Posterior vena cava (tissue), 2 donors: ENCODE measurements around the gene PCDHGC3. TPM values are rescaled to one million over a fixed set of nuclear protein-coding genes. Genes with fewer than 3 reads are reported as not detected.
A peak's percentile ranks its signal among the peaks of the same experiment; 100 is the strongest.

Experiments
- DNase-seq: peaks from one replicate; pipeline ENCODE4 v3.0.0-alpha.2; 2020; ENCODE audit warnings: low spot score
- intact Hi-C, 2 donors: fragments of 100-400 bp; cut with DNase I; formaldehyde crosslinking; loops; one replicate each; pipeline versions ENCODE4 v1.14.1 to v1.14.2; 2022 to 2023
- total RNA-seq, 2 donors: library from RNA; stranded (reverse); fragmentation: NEBNext Ultra II Directional; extraction: Animal tissue kit (Norgen Biotek cat#: 25700); gene quantifications; one replicate each; pipeline ENCODE4 v1.2.1, GENCODE V29; 2021
- donor health status: DM: yes; HTN: yes; CAD: no.
- donor health status: DM: yes; HTN: yes; CAD: no.

Gene PCDHGC3
- total RNA-seq, 2 donors from 2014 or later, result 71.1 to 90.6 TPM

GRCh38 chr5:141479776-141480175 is 4.0 kb downstream of the PCDHGC3 start:
- intact Hi-C loops, result loop anchor here in 1 of 2 donors (5.0 kb wide), 1 partner anchor 33 kb away; no protein-coding TSS in a partner anchor
- DNase-seq, result no peak

DNA sequence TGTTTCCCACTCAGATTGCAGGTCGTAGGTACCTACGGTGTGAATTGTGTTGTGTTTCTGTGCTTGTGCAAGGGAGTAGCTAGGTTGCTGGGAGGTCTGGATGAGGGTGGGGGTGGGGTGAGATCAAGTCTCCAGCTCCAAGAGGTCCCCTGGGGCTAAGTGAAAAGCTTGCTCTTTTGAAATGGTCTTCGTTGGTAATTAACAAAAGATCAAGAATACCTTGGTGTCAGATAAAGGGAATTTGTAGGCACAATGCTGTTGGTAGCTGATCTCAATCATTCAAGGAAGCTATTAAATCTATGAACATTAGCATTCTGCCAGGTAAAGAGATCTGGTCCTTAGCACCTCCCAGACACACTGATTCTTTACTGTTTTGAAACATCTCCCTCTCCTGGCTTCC is 8.1 kb downstream of the PCDHGC3 start:
- no peak for DNase-seq
- intact Hi-C loops, result no loop called here

DNA sequence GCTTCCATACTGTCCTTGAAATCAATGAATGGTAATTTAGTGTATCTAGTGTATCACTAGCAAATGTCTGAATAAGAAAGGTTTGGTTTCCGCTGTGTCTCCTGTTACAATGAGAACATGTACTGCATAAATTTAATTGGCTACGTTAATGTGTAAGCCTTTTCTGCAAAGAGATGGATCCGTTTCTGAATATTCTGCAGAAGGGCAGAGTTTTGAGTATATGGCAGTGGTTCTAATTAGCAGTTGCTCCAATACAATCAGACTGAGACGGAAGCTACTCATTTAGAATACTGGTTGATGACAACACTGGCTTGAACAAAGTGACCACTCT is 8.5 kb downstream of the PCDHGC3 start:
- DNase-seq, result no peak
- intact Hi-C loops, result no loop called here

DNA sequence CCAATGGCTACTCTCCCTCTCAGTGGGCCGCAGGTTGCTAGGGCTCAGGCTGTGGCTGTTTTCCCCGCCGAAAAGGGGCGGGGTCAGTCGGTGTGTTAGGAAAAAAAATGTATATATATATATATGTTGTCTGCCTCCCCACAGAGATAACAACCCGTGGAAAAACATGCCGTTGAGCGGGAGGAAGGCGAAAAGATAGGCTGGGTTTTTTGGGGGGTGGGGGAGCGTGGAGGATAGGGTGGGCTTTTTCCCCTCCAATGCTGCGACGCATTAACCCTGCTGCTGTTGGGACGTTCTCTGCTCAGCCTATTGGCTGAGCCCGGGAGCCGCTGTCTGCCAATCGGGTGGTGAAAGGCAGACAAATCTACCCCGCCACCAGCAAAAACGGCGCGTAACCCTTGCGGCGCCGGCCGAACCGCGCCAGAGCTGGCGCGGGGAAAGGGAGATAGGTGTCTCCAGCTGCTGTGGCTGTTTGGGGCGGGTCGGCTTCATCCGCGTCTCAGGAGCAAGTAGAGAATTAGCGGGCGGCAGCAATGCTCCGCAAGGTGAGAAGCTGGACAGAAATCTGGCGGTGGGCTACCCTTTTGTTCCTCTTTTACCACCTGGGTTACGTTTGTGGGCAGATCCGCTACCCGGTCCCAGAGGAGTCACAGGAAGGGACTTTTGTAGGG is 9.0 kb downstream of the PCDHGC3 start, which contains the start of gene PCDHGC4:
PCDHGC4 (plus strand) TSS at position 390 of the 671 bp plus-strand sequence; CDS start at position 534, 144 bp downstream.
- intact Hi-C loops, result no loop called here
- no peak for DNase-seq

GRCh38 chr5:141485321-141486055 is 9.7 kb downstream of the PCDHGC3 start:
- no peak for DNase-seq

GRCh38 chr5:141486091-141486490 is 10.3 kb downstream of the PCDHGC3 start:
- DNase-seq, result no peak
- intact Hi-C loops, result no loop called here

More at GRCh38 chr5:141485321-141486055, 9.7 kb downstream of the PCDHGC3 start:
- intact Hi-C loops, result no loop called here

- DNase-seq, result no peak
- intact Hi-C loops, result no loop called here
Observed at GRCh38 chr5:141487131-141487530, 11.4 kb downstream of the PCDHGC3 start.

DNA sequence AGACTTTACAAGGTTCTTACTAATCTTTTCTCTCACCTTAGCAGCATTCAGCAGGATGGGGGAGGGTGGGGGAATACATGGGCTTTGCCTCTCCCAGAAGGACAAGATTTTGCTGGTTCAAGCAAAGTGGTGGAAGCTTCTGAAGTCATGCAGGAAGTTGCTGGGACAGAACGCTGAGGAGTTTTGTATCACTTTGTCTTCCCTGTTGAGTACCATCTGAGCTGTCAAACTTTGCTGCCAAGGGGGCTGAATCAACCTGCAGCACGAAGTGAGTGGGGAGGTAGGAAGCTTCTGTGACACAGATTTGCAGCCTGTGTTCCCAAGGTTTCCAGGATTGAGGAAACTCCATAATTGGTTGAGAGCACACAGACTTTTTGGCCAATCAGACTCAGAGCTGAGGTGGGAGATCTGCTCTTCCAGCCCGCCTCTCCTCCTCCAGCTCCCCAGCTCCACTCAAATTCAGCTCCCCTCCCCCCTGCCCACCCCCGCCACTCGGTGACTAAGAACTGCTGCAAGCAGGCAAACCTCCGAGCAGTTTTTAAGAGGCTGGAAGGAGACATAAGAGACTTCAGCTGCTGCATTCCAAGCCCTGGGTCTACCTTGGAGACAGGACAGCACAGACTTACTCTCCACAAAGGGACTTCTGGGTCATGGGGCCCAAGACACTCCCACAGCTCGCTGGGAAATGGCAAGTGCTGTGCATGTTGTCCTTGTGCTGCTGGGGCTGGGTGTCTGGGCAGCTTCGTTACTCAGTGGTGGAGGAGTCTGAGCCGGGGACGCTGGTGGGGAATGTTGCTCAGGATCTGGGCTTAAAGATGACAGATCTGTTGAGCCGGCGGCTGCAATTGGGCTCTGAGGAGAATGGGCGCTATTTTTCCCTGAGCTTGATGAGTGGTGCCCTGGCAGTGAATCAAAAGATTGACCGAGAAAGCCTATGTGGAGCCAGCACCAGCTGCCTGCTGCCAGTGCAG is 13.1 kb downstream of the PCDHGC3 start, which contains the start of gene PCDHGC5:
PCDHGC5 (plus strand) TSS at position 491 of the 971 bp plus-strand sequence; CDS start at position 651, 160 bp downstream.
- DNase-seq, result no peak
- intact Hi-C loops, result no loop called here

GRCh38 chr5:141489841-141490240 is 14.1 kb downstream of the PCDHGC3 start:
- DNase-seq, result no peak
- intact Hi-C loops, result no loop called here

- intact Hi-C loops, result no loop called here
- no peak for DNase-seq
Observed at GRCh38 chr5:141490271-141490670, 14.5 kb downstream of the PCDHGC3 start.

GRCh38 chr5:141490771-141491170 is 15.0 kb downstream of the PCDHGC3 start:
- intact Hi-C loops, result no loop called here
- no peak for DNase-seq

DNA sequence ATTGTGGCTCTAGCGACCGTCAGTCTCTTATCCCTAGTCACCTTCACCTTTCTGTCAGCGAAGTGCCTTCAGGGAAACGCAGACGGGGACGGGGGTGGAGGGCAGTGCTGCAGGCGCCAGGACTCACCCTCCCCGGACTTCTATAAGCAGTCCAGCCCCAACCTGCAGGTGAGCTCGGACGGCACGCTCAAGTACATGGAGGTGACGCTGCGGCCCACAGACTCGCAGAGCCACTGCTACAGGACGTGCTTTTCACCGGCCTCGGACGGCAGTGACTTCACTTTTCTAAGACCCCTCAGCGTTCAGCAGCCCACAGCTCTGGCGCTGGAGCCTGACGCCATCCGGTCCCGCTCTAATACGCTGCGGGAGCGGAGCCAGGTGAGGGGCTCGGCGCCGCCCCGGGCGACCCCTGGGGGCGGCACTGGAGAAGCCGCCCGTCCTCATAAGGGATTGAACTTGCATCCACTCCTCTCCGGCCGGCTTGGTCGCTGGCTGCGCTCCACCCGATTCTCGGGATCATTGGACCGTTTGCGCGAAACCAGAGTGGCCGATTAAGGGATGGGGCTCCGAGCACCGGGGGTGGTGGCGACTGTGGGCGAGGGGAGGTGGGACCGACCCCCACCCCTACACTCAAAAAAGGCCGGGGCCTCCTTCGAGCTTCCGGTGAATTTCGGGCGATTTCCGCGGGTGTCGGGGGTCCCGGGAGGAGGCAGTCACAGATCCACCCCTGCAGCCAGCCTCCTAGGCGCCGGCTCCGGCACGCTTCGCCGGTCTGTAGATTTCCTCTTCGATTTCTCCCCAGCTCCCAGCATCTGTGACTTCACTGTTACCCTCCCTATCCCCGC is 15.8 kb downstream of the PCDHGC3 start:
- intact Hi-C loops, result no loop called here
- DNase-seq, result no peak

DNA sequence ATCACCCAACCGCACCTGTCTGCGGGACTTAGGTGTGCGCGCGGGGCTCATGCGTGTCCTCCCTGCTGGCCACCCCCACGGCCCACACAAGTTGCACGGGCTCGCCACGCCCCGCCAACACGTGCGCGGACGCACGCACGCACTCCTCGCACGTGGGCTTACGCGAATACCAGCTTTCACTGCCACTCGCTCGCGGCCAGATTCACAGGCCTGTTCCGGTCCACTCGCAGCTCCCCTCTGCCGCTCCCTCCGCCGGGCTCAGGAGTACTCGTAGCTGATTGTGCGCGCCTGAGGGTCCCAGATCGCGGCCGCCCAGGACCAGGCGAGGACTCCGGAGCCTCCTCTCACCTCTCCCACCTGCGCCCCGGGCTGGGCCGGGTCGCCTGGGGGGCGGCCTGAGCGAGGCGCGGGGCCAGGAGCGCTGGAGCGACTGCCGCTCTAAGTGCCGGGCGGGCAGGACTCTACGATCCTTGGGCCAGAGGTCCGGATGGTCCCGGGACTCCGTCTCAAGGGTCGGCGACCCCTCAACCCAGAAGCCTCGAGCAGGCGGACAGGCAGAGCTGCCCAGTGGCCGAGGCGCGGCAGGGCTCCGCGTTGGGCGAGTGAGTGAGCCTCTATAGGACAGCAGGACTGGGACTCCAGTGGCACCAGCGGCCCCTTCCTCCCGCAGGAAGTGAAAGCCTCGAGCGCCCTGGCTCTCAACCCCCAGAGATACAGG is 16.6 kb downstream of the PCDHGC3 start:
- DNase-seq, result no peak
- intact Hi-C loops, result no loop called here

DNA sequence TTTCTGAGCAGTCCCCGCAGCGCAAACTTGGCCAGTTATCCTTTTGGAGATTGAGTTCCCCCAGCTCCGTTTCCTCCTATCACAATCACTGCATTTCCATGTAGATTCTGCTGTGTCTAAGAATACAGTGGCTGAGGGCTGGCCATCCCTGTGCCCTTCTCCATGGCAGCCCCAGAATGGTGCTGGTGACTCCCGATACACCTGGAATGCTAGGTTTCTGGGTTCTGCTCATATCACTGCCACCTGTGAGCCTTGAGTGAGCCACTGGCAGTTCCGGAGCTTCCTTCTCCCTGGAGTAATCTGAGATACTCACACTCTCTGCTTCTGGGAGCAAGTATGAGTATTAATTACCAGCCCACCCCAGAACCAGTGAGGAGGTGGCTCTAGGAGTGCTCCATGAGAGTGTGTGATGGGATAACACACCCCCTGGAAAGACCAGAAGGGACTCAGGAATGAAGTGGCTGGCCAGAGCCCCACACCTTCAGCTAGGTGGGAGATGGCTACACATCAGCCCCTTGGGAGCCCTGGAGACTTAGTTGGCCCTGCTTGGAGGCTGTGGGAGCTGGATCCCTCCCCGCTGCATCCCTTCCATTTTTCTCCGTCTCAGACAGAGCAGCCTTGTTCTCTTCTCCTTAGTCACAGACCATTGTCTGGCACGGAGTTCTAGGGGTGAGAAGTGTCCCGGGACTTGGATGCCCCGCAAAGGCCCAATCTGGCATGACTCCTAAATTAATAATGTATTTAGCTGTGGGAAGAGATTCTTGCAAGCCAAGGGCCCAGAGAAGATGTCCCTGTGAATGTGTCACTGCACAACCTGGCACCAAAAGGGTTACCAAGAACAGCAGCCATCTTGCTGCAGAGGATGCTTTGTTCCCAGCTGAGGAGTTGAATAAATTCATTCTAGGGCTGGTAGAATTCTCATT is 18.0 kb downstream of the PCDHGC3 start:
- no peak for DNase-seq
- intact Hi-C loops, result no loop called here

DNA sequence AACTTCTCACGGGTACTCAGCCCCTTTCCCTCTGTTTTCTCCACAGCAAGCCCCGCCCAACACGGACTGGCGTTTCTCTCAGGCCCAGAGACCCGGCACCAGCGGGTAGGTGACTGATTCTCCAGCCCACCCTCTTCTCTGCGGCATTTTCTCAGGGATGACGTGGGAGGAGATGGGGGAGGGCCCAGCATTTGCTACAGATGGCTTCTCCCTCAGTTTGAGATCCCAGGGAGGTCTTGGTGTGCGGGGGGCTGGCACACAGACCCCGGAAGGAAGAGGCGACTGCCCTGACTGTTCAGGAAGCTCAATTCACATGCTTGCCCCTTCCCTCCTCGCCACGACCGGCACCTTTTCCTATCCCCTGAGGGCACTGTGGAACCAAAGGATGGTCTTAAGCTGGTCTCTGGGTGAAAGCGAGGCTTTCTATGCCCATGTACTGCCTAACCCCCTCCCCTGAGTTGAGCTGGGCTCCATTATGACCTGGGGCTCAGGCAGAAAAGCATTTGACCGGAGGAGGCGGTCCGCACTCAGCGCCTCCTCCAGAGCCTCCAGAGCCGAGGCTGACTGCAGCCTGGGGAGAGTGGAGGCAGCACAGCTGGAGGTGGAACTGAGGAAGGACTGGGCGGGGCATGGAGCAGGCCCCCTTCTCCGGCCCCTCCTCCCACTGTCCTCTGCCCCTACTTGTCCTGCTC is 19.1 kb downstream of the PCDHGC3 start:
- no peak for DNase-seq
- intact Hi-C loops, result no loop called here

- no peak for DNase-seq
Observed at GRCh38 chr5:141495453-141495811, 19.7 kb downstream of the PCDHGC3 start.

GRCh38 chr5:141496038-141496437 is 20.3 kb downstream of the PCDHGC3 start:
- intact Hi-C loops, result no loop called here
- DNase-seq, result peak; percentile 57

More at GRCh38 chr5:141495453-141495811, 19.7 kb downstream of the PCDHGC3 start:
- intact Hi-C loops, result no loop called here
